Panc1 (cell line): ENCODE data around the gene GSTK1.

Experiments used
- CTCF ChIP-seq: fragments of 450-650 bp; IDR thresholded peaks from 2 replicates; pipeline ENCODE4 v1.5.1; 2017; ENCODE audit warnings: mild to moderate bottlenecking
- POLR2AphosphoS5 ChIP-seq: IDR thresholded peaks from 2 replicates; pipeline ENCODE4 v1.6.1; 2012; ENCODE audit warnings: mild to moderate bottlenecking, low read depth, low read length, moderate library complexity
- SIN3A ChIP-seq: IDR thresholded peaks from 2 replicates; pipeline ENCODE4 v1.6.1; 2012; ENCODE audit warnings: low read depth, mild to moderate bottlenecking, low read length, moderate library complexity, borderline replicate concordance; ENCODE audit not compliant: insufficient read depth
- TCF7L2 ChIP-seq: IDR thresholded peaks from 2 replicates; pipeline ENCODE4 v1.6.1; 2011; ENCODE audit warnings: mild to moderate bottlenecking, low read depth, low read length, inconsistent platforms
- TF ChIP-seq, protein P1 (sequence below), 2 experiments: IDR thresholded peaks; 2 replicates each; pipeline ENCODE4 v1.6.1; 2011 to 2012; ENCODE audit warnings: low read depth in 2 of 2, control low read depth in 1 of 2, low read length in 1 of 2, mild to moderate bottlenecking in 1 of 2, moderate library complexity in 1 of 2; ENCODE audit not compliant: insufficient read depth in 1 of 2

GRCh38 chr7:143303733-143304132 lies 40.5 kb downstream of the GSTK1 start:
- TF ChIP-seq CTCF, result no peak
- TF ChIP-seq POLR2AphosphoS5, result no peak
- TF ChIP-seq, protein P1, sequence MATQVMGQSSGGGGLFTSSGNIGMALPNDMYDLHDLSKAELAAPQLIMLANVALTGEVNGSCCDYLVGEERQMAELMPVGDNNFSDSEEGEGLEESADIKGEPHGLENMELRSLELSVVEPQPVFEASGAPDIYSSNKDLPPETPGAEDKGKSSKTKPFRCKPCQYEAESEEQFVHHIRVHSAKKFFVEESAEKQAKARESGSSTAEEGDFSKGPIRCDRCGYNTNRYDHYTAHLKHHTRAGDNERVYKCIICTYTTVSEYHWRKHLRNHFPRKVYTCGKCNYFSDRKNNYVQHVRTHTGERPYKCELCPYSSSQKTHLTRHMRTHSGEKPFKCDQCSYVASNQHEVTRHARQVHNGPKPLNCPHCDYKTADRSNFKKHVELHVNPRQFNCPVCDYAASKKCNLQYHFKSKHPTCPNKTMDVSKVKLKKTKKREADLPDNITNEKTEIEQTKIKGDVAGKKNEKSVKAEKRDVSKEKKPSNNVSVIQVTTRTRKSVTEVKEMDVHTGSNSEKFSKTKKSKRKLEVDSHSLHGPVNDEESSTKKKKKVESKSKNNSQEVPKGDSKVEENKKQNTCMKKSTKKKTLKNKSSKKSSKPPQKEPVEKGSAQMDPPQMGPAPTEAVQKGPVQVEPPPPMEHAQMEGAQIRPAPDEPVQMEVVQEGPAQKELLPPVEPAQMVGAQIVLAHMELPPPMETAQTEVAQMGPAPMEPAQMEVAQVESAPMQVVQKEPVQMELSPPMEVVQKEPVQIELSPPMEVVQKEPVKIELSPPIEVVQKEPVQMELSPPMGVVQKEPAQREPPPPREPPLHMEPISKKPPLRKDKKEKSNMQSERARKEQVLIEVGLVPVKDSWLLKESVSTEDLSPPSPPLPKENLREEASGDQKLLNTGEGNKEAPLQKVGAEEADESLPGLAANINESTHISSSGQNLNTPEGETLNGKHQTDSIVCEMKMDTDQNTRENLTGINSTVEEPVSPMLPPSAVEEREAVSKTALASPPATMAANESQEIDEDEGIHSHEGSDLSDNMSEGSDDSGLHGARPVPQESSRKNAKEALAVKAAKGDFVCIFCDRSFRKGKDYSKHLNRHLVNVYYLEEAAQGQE (IDR thresholded peaks at IDR 0.05; ENCODE audit: insufficient read depth in 1 of 2, low read depth in 2 of 2, low read length in 1 of 2), result no peak
- TF ChIP-seq TCF7L2, result no peak
- no peak for TF ChIP-seq SIN3A
